Duodenal mucosa (tissue), 2 donors: ENCODE measurements around the gene DMKN.

Source experiments
- H3K27ac ChIP-seq: one replicate; pipeline ENCODE4 v1.7.0; 2013; ENCODE audit warnings: low read depth, low read length
- H3K27me3 ChIP-seq, 2 donors: one replicate each; pipeline ENCODE4 v1.7.0; 2013; ENCODE audit warnings: low read length in 2 of 2, control low read depth in 1 of 2; ENCODE audit not compliant: insufficient read depth in 2 of 2, control insufficient read depth in 1 of 2
- H3K36me3 ChIP-seq, 2 donors: one replicate each; pipeline ENCODE4 v1.7.0; 2013; ENCODE audit warnings: low read length in 2 of 2, control low read depth in 1 of 2; ENCODE audit not compliant: insufficient read depth in 2 of 2, control insufficient read depth in 1 of 2
- H3K4me1 ChIP-seq, 2 donors: one replicate each; pipeline ENCODE4 v1.7.0; 2013; ENCODE audit warnings: low read length in 2 of 2, control low read depth in 1 of 2; ENCODE audit not compliant: insufficient read depth in 2 of 2, control insufficient read depth in 1 of 2
- H3K4me3 ChIP-seq, 2 donors: one replicate each; pipeline ENCODE4 v1.7.0; 2013; ENCODE audit warnings: low read length in 2 of 2, low read depth in 1 of 2
- H3K9ac ChIP-seq, 2 donors: one replicate each; pipeline ENCODE4 v1.7.0; 2013; ENCODE audit warnings: low read length in 2 of 2, low read depth in 1 of 2
- H3K9me3 ChIP-seq, 2 donors: one replicate each; pipeline ENCODE4 v1.7.0; 2013; ENCODE audit warnings: low read length in 2 of 2, control low read depth in 1 of 2; ENCODE audit not compliant: control insufficient read depth in 1 of 2

The DMKN gene

DNA sequence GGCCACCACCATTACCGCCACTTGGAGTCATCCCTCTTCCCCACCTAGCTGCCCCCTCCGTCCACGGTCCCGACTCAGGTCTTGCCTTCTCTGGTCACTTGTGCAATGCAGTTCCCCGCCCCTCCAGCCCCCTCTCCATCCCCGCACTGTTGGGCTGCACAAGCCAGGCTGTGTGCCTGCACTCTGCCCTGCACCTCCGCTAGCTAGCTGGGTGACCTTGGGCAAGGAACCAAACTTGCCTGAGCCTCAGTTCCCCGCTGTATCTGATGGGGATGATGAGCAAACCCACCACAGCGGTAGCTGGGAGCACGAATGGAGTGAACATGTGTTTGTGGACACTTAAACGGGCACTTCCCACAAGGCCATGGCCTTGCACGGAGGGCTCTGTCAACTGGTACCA lies 26.4 kb upstream of the DMKN start:
- no peaks in the 10 kb centered on the region for H3K36me3 ChIP-seq
- H3K4me1 ChIP-seq: peaks cover 5 to 6% of the 10 kb centered on the region in 2 donors
- H3K9me3 ChIP-seq: no peaks in the 10 kb centered on the region
- H3K27ac ChIP-seq: no peak overlapping the region
- H3K4me3 ChIP-seq: no peak overlapping the region
- no peaks in the 10 kb centered on the region for H3K27me3 ChIP-seq
- H3K9ac ChIP-seq: no peak overlapping the region

DNA sequence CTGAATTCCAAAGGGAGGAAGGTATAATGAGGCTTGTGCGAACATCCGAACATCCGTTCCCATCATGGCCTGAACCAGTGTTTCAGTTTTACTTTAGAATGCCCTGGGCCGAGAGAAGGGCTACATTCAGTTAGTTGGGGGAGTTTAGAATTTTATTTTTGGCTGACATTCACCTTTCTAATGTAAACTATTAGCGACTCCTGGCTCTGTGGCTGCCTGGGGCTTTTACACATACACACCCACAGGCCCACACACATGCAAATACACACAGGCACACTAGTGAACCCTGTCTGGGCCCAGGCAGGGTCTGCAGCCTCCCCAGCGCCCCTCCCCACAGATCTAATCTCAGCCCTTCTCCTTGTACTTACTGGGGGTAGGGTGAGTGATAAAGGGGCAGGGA lies 25.9 kb upstream of the DMKN start:
- Histone ChIP-seq H3K27ac (no peak overlapping the region), H3K9me3 (no peaks in the 10 kb centered on the region), H3K4me3 (no peak overlapping the region), H3K9ac (no peak overlapping the region), H3K36me3 (no peaks in the 10 kb centered on the region), H3K27me3 (no peaks in the 10 kb centered on the region), H3K4me1 (peaks cover under 1% of the 10 kb centered on the region in 2 donors)

GRCh38 chr19:35534803-35535480 lies 21.5 kb upstream of the DMKN start:
- no peak overlapping the region for H3K4me3 ChIP-seq
- peaks cover 0 to 3% of the 10 kb centered on the region in 2 donors for H3K4me1 ChIP-seq
- no peak overlapping the region for H3K27ac ChIP-seq
- H3K36me3 ChIP-seq: no peaks in the 10 kb centered on the region
- H3K9me3 ChIP-seq: no peaks in the 10 kb centered on the region
- H3K27me3 ChIP-seq: peaks cover 7 to 14% of the 10 kb centered on the region in 2 donors
- H3K9ac ChIP-seq: no peak overlapping the region

GRCh38 chr19:35533822-35534392 lies 20.5 kb upstream of the DMKN start:
- H3K4me3 ChIP-seq: peak overlapping the region; percentile 2 to 15
- peaks cover 7 to 19% of the 10 kb centered on the region in 2 donors for H3K27me3 ChIP-seq
- H3K9ac ChIP-seq: no peak overlapping the region
- H3K27ac ChIP-seq: no peak overlapping the region
- no peaks in the 10 kb centered on the region for H3K9me3 ChIP-seq
- peaks cover 0 to 3% of the 10 kb centered on the region in 2 donors for H3K4me1 ChIP-seq
- H3K36me3 ChIP-seq: no peaks in the 10 kb centered on the region

GRCh38 chr19:35533201-35533821 lies 19.9 kb upstream of the DMKN start, which contains the start of gene GAPDHS:
GAPDHS (plus strand) TSS chr19:35533456; CDS start chr19:35533528, 72 bp downstream.
- H3K36me3 ChIP-seq: no peaks in the 10 kb centered on the region
- H3K4me3 ChIP-seq: peak within 1 kb of the TSS; percentile 2 to 15
- peaks cover 0 to 3% of the 10 kb centered on the region in 2 donors for H3K4me1 ChIP-seq
- no peak within 1 kb of the TSS for H3K27ac ChIP-seq
- H3K9ac ChIP-seq: no peak within 1 kb of the TSS
- no peaks in the 10 kb centered on the region for H3K9me3 ChIP-seq
- H3K27me3 ChIP-seq: peaks cover 7 to 19% of the 10 kb centered on the region in 2 donors

DNA sequence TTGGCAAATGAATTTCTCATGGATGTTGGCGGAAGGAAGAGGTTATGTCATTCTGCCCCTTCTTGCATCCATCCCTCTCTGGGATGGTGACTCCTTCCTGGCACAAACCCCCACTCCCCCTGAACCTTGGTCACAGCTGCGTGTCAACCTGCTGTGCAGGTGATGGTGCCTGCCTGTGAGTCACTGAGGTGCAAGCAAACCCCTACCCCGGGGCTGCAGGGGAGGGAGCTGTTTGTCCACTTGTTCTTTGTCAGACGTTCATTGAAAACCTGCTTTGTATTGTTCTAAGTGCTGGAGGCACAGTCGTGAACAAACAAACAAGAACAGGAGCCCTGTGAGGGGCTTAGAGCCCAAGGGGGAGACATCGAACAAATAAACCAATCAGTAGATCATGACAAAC lies 17.8 kb upstream of the DMKN start:
- no peaks in the 10 kb centered on the region for H3K9me3 ChIP-seq

DNA sequence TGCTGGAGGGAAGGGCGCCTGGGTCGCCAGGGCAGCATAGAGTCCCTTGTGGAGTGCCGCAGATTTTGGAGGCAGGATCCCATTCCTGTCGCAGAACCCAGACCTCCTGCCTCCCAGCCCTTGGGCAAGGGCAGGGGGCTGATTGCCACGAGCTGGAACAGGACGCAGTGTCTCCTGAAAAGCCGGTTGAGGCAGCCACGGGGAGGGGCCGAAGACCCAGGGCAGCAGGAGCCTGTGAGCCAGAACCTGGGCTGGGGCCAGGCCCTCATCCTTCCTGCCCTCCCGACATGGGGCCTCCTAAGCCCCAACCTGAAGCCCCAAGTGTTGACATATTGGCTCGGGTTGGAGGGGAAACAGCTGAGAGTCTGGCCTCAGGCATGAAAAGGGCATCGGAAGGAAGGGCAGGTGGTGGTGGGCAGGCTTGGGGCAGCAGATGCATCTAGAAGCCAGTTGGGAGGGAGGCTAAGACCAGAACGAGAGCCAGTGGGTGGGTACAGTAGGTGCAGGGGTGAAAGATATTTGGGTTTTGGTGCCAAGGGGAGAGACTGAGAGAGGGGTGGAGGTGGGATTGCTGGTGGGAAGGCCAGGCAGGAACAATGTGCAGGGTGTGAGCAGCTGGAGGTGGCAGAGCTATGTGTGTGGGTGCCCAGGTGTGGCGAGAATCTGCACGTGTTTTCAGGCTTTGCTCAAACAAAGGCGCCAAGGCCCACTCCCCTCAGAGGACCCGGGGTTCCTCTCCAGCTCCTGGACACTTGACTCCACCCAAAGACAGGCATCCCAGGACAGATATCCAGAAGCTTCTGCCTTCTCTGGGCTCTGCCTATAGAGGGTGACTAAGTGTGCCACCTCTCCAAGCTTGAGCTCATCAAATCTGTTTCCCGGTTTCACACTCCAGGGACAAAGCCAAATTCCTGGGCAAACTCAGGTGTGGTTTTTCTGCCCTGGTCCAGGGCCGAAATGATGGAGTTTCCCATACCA lies 16.1 kb upstream of the DMKN start:
- Histone ChIP-seq H3K36me3 (no peaks in the 10 kb centered on the region), H3K9me3 (no peaks in the 10 kb centered on the region), H3K27me3 (peaks cover 7 to 24% of the 10 kb centered on the region in 2 donors), H3K4me1 (peaks cover 0 to 3% of the 10 kb centered on the region in 2 donors), H3K27ac (no peak overlapping the region), H3K9ac (no peak overlapping the region), H3K4me3 (no peak overlapping the region)

More for the DNA sequence above, 17.8 kb upstream of the DMKN start:
- peaks cover 7 to 22% of the 10 kb centered on the region in 2 donors for H3K27me3 ChIP-seq
- no peak overlapping the region for H3K9ac ChIP-seq
- peaks cover 0 to 3% of the 10 kb centered on the region in 2 donors for H3K4me1 ChIP-seq
- no peak overlapping the region for H3K27ac ChIP-seq
- no peaks in the 10 kb centered on the region for H3K36me3 ChIP-seq
- H3K4me3 ChIP-seq: no peak overlapping the region

DNA sequence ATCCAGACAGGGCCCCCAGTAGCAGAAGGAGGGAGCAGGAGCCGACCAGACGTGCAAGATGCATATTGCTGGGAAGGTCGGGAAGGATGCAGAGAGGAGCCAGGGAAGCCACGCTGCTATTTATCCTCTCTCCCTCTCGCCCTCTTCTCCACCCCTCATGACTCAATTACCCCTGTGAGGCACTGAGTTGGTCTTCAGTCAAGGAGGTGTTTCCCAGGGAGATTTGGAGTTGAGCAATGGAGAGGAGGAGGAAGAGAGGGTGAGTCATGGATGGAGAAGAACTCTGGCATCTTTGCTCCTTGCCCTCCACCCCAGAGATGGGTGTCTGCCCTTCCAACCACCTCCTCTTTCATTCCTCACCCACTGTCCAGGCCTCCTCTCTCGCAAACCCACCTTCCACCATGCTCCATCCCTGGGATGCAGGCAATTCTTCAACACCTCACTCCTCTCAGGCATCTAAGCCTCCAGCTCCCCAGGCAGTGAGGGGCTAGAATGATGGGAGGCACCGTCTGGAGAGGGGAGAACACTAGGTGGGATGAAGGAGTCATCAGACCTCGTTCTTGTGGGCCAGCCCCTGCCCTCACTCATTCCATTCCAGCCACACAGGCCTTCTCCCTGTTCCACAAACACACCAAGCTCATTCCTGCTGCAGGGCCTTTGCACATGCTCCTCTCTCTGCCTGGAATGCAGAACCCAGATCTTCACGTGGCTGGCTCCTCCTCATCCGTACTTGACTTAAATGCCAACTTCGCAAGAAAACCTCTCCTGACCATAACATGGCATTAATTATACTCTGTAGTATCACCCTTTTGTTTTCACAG lies 15.0 kb upstream of the DMKN start, which contains the start of gene SBSN:
Gene SBSN, minus strand, starts transcription at position 94 of the 821 bp plus-strand sequence. Its CDS starts 30 bp downstream, at position 64.
- peaks cover 0 to 18% of the 10 kb centered on the region in 2 donors for H3K27me3 ChIP-seq
- H3K9ac ChIP-seq: no peak within 1 kb of the TSS
- H3K4me1 ChIP-seq: no peaks in the 10 kb centered on the region
- no peaks in the 10 kb centered on the region for H3K36me3 ChIP-seq
- no peaks in the 10 kb centered on the region for H3K9me3 ChIP-seq
- H3K27ac ChIP-seq: no peak within 1 kb of the TSS
- H3K4me3 ChIP-seq: no peak within 1 kb of the TSS

- Histone ChIP-seq H3K27ac (no peak overlapping the region), H3K9ac (no peak overlapping the region), H3K4me3 (no peak overlapping the region), H3K27me3 (peaks cover 0 to 11% of the 10 kb centered on the region in 2 donors), H3K36me3 (no peaks in the 10 kb centered on the region), H3K4me1 (no peaks in the 10 kb centered on the region), H3K9me3 (no peaks in the 10 kb centered on the region)
These were observed 12.4 kb upstream of the DMKN start for GRCh38 chr19:35525873-35526272.
